CD4-positive, alpha-beta T cell (primary cell): ENCODE measurements around the gene MTERF4. TPM values are rescaled to one million over a fixed set of nuclear protein-coding genes. Genes with fewer than 3 reads are reported as not detected.

Experiments
- ATAC-seq: fragments of 200-7000 bp; cut with Tn5 transposase; one replicate; pipeline ENCODE4 v1.10.0; 2022; ENCODE audit warnings: mild to moderate bottlenecking; ENCODE audit not compliant: poor library complexity
- CTCF ChIA-PET: fragments of 350-600 bp; sonication (Branson Sonifier 250); formaldehyde crosslinking; loops from one replicate; lab custom pipeline; 2021; ENCODE audit warnings: antibody characterized with exemption, inconsistent platforms; lab: Charles Lee
- POLR2A ChIA-PET: fragments of 350-600 bp; sonication (Branson Sonifier 250); formaldehyde crosslinking; loops from one replicate; lab custom pipeline; 2021; ENCODE audit warnings: antibody characterized with exemption, inconsistent platforms; lab: Charles Lee
- DNase-seq, 14 experiments: peaks; one replicate each; pipeline ENCODE4 v3.0.0-alpha.2; 2013 to 2020; ENCODE audit warnings: mixed read lengths in 2 of 14
- H3K27ac ChIP-seq, 2 donors: one replicate each; pipeline versions ENCODE4 v1.5.1 to v1.7.0; 2013; ENCODE audit warnings: low read length in 2 of 2, low read depth in 1 of 2, mild to moderate bottlenecking in 1 of 2
- H3K27me3 ChIP-seq, 2 experiments: 1 replicate in 1 of 2; 2 replicates in 1 of 2; pipeline versions ENCODE4 v1.6.1 to v1.7.0; 2013; ENCODE audit warnings: low read length in 2 of 2, control low read depth in 1 of 2, mild to moderate bottlenecking in 1 of 2, moderate library complexity in 1 of 2; ENCODE audit not compliant: insufficient read depth in 2 of 2, control insufficient read depth in 1 of 2
- H3K36me3 ChIP-seq: one replicate; pipeline ENCODE4 v1.6.1; 2013; ENCODE audit warnings: low read length, control low read depth; ENCODE audit not compliant: insufficient read depth
- H3K4me1 ChIP-seq: one replicate; pipeline ENCODE4 v1.6.1; 2013; ENCODE audit warnings: low read length, control low read depth; ENCODE audit not compliant: insufficient read depth
- H3K4me3 ChIP-seq: one replicate; pipeline ENCODE4 v1.5.1; 2013; ENCODE audit warnings: mild to moderate bottlenecking, low read length, moderate library complexity
- H3K9me3 ChIP-seq, 2 experiments: 1 replicate in 1 of 2; 2 replicates in 1 of 2; pipeline versions ENCODE4 v1.6.1 to v1.7.0; 2013; ENCODE audit warnings: low read length in 2 of 2, mild to moderate bottlenecking in 2 of 2, control low read depth in 1 of 2, moderate library complexity in 1 of 2; ENCODE audit not compliant: control insufficient read depth in 1 of 2, insufficient read depth in 1 of 2
- H3K27ac Mint-ChIP-seq: one replicate; pipeline ENCODE4 v1.8.0; 2020; ENCODE audit warnings: mixed read lengths
- H3K27me3 Mint-ChIP-seq: one replicate; pipeline ENCODE4 v1.8.0; 2021; ENCODE audit warnings: mixed read lengths
- H3K36me3 Mint-ChIP-seq: one replicate; pipeline ENCODE4 v1.8.0; 2021; ENCODE audit warnings: low read depth, mixed read lengths
- H3K4me1 Mint-ChIP-seq: one replicate; pipeline ENCODE4 v1.8.0; 2021; ENCODE audit warnings: low read depth, mixed read lengths
- H3K4me3 Mint-ChIP-seq: one replicate; pipeline ENCODE4 v1.8.0; 2020; ENCODE audit warnings: mild to moderate bottlenecking, mixed read lengths
- H3K9me3 Mint-ChIP-seq: one replicate; pipeline ENCODE4 v1.8.0; 2020; ENCODE audit warnings: mixed read lengths
- CTCF ChIP-seq: fragments of 200-600 bp; IDR thresholded peaks from one replicate; pipeline ENCODE4 v1.8.0; 2022; ENCODE audit warnings: antibody characterized with exemption, mild to moderate bottlenecking
- intact Hi-C, 2 experiments: fragments of 100-400 bp; cut with DNase I in 1 of 2; cut with micrococcal nuclease in 1 of 2; formaldehyde crosslinking; loops; one replicate each; pipeline versions ENCODE4 v1.15.1 to v1.9.0; 2023 to 2025; cut with DNase I, micrococcal nuclease
- total RNA-seq, 174 experiments: library from RNA in 2 of 174; stranded (reverse) in 2 of 174; gene quantifications; one replicate each; pipeline ENCODE4 v1.2.3 and lab custom pipeline; 2021 to 2026

MTERF4 gene
- total RNA-seq, 2 experiments from 2014 or later, result 84.0 to 87.5 TPM

- CTCF ChIA-PET, result no interaction called here
- Histone ChIP-seq H3K36me3 (no peaks in the 10 kb centered on the region), H3K4me1 (no peaks in the 10 kb centered on the region), H3K4me3 (no peak overlapping the region), H3K9me3 (no peaks in the 10 kb centered on the region), H3K27ac (no peak overlapping the region), H3K27me3 (no peaks in the 10 kb centered on the region)
- Mint-ChIP-seq H3K4me3 (no peak overlapping the region), H3K27me3 (no peaks in the 10 kb centered on the region), H3K4me1 (no peaks in the 10 kb centered on the region), H3K9me3 (no peaks in the 10 kb centered on the region), H3K27ac (no peak overlapping the region), H3K36me3 (no peaks in the 10 kb centered on the region)
- POLR2A ChIA-PET, result no interaction called here
- intact Hi-C loops, result loop anchor here in 1 of 2 experiments (5.0 kb wide), 1 partner anchor 69 kb away; no protein-coding TSS in a partner anchor
- DNase-seq, result peak in 1 of 14 experiments; percentile 8
- no peak for ATAC-seq
- TF ChIP-seq CTCF, result no peak
These were observed 51.2 kb downstream of the MTERF4 start for GRCh38 chr2:241050624-241051577.

- DNase-seq (peak in 1 of 14 experiments; percentile 11), ATAC-seq (no peak)
- CTCF ChIA-PET, result no interaction called here
- Mint-ChIP-seq H3K27ac (no peak overlapping the region), H3K9me3 (no peaks in the 10 kb centered on the region), H3K27me3 (no peaks in the 10 kb centered on the region), H3K36me3 (no peaks in the 10 kb centered on the region), H3K4me3 (no peak overlapping the region), H3K4me1 (no peaks in the 10 kb centered on the region)
- Histone ChIP-seq H3K4me3 (no peak overlapping the region), H3K36me3 (no peaks in the 10 kb centered on the region), H3K27me3 (no peaks in the 10 kb centered on the region), H3K4me1 (no peaks in the 10 kb centered on the region), H3K27ac (no peak overlapping the region), H3K9me3 (no peaks in the 10 kb centered on the region)
- intact Hi-C loops, result loop anchor here (5.0 to 10.0 kb wide), 2 partner anchors 55 to 68 kb away; partner anchors contain the start of gene SNED1 (in 1 of the 2)
- POLR2A ChIA-PET, result no interaction called here
- TF ChIP-seq CTCF, result no peak
These were observed 52.1 kb downstream of the MTERF4 start for GRCh38 chr2:241049739-241050623.

- intact Hi-C loops, result loop anchor here in 1 of 2 experiments (10.0 kb wide), 1 partner anchor 54 kb away; the partner anchor contains the start of gene SNED1
- Histone ChIP-seq H3K27me3 (no peaks in the 10 kb centered on the region), H3K9me3 (no peaks in the 10 kb centered on the region), H3K4me3 (no peak overlapping the region), H3K27ac (no peak overlapping the region), H3K4me1 (no peaks in the 10 kb centered on the region), H3K36me3 (no peaks in the 10 kb centered on the region)
- DNase-seq (no peak), ATAC-seq (no peak)
- Mint-ChIP-seq H3K4me3 (no peak overlapping the region), H3K36me3 (no peaks in the 10 kb centered on the region), H3K27me3 (no peaks in the 10 kb centered on the region), H3K4me1 (no peaks in the 10 kb centered on the region), H3K27ac (no peak overlapping the region), H3K9me3 (no peaks in the 10 kb centered on the region)
- ChIA-PET CTCF (no interaction called here), POLR2A (no interaction called here)
- no peak for TF ChIP-seq CTCF
These were observed 53.1 kb downstream of the MTERF4 start for GRCh38 chr2:241048949-241049343.
